ENCODE measurements around the gene NMT1.

The NMT1 gene

GRCh38 chr17:45060797-45061605, at the start of gene NMT1:
TSS of gene NMT1 (plus strand) at chr17:45061317. CDS start at chr17:45061330, 13 bp downstream.
- peak; percentile 97 for DNase-seq (ENCODE audit: low read depth, low spot score)

- DNase-seq (ENCODE audit: low read depth, low spot score) = no peak
Observed at GRCh38 chr17:45011767-45012166, 49.4 kb upstream of the NMT1 start.

DNA sequence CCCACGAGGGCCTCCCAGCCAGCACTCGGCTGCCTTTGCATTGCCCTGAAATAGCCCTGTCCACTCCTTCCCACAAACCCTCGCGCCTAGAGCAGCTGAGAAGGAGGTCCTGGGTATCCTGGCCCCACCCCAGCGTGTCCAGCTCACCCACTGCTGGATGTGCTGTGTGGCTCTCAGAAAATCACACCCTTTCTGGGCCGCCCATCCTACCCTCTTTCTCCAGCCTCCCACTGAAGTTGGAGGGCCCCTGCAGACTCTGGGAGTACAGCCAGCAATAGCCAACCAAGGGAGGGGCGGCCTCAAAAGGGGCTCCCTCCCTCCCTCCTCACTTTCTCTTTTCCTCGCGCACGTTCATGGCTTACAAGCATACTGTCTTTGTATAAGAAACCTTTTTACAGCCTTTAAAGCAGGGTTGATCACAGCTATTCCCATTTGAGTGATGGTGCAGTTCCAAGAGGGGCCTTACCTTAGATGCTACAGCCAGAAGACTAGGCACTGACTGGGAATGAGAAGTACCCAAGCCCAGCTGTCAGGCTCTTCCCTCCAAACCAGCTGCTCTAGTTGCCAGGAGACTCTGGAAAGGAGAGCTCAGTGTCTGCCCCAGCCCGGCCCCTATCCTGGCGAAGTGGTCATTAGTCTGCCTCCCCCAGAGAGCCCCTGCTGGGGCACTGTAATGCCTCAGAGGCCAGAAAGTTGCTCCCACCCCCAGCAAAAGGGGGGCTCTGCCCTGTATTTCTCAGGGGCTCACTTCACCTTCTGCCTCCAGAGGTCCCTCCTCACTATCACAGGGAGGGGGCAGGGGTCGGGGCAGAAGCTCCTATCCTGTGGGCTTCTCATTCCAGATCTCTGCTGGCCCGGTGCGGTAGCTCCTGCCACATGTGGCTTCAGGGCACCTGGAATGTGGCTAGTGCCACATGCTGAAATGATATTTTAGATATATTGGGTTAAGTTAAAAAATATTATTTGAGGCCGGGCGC, 47.8 kb upstream of the NMT1 start:
- DNase-seq (ENCODE audit: low read depth, low spot score) = no peak

GRCh38 chr17:45016237-45016636, 44.9 kb upstream of the NMT1 start:
- DNase-seq (ENCODE audit: low read depth, low spot score) = no peak

GRCh38 chr17:45016823-45017222, 44.3 kb upstream of the NMT1 start:
- DNase-seq (ENCODE audit: low read depth, low spot score) = no peak

GRCh38 chr17:45018514-45018847, 42.6 kb upstream of the NMT1 start:
- no peak for DNase-seq (ENCODE audit: low read depth, low spot score)

DNA sequence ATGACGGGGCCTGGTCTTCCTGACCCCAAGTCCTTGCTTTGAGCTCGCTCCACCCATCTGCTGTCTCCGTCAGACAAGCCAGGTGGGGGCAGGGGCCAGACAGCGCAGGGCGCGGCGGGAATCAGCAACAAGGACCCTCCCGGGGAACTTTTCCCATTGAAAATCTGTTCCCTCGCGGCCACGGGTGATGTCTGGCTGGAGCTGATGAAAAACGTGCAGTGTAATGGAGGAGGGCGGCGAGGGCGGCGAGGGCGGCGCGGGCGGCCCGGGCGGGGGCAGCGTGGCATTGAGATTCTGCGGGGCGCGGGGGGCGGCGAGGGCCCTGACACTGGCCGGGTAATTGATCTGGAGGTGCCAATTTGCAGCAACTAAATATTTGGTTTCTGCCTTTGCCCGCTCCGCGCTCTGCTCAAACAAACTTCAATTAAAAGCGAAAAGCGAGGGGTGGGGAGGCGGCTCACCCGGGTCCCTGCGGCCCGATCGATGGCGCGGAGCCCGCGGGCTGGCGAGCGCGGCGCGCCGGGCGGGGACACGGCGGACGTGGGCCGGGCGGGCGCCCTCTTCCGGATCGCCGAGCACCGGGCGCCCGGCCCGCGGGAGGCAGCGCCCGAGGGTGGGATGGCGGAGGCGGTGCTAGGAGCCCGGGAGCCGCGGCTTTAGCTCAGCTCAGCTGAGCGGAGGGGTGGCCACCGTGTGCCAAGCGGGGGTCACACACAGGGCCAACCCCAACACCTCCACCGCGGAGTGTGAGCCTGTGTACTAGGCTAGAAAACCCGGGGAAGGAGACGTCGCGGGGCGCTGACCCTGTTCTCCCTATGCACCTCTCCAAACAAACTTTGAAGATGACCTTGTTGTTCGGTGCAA, 42.0 kb upstream of the NMT1 start:
- no peak for DNase-seq (ENCODE audit: low read depth, low spot score)

DNA sequence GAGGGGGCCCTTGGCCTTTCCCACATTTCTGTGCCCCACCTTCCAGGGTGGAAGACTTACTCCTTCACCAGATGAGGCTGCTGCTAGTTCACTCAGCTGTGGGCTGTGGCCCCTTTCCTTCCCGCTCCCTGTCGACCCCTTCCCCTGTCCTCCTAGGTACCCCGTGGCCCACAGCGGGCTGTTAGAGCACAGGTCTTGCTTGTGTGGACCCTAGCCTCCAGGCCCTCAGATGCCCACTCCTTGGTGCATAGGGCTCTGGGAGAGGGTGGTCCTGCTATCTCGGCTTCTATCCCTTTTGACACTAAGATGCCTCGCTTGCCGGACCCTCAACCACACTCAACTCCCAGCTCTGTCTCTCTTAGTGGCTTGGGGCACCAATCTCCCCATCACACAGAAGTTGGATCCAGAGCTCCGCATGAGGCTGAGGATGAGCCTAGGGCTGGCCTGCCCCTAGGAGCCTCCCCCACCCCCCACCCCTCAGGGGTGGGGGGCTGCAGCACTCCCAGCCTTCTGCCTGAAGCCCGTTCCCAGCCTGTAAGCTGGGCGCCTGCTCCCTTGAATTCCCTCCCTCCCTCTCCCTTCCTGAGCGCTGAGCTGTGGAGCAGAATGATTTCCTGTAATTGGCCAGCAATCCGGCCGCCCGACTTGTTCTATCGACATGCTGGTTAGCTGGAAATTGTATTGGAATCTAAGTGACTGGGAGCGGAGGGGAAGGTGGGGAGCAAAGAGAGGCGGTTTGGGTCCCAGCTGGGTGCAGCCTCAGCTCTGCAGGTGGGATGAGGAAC, 40.6 kb upstream of the NMT1 start:
- no peak for DNase-seq (ENCODE audit: low read depth, low spot score)

GRCh38 chr17:45021607-45022287, 39.4 kb upstream of the NMT1 start:
- no peak for DNase-seq (ENCODE audit: low read depth, low spot score)

- no peak for DNase-seq (ENCODE audit: low read depth, low spot score)
Observed at GRCh38 chr17:45022288-45022648, 38.8 kb upstream of the NMT1 start.

GRCh38 chr17:45022655-45023339, 38.3 kb upstream of the NMT1 start:
- DNase-seq (ENCODE audit: low read depth, low spot score) = no peak

DNA sequence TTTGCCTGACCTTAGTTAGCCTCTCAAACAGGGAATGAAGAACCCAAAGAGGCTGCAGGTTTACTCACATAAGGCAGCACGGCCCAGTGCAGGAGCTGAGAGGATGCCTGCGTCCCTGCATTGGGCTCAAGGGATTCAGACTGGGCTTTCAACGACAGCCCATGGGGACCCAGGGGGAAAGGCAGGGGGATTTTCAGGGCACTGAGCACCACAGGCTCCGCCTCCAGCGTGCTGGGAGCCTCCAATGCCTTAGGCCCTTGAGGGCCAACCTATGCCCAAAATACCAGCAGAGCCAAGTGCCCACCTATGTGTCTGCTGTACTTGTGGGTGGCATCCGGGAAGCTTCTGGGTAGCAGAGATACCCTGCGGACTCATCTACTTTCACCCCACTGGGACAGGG, 32.0 kb upstream of the NMT1 start:
- no peak for DNase-seq (ENCODE audit: low read depth, low spot score)

DNA sequence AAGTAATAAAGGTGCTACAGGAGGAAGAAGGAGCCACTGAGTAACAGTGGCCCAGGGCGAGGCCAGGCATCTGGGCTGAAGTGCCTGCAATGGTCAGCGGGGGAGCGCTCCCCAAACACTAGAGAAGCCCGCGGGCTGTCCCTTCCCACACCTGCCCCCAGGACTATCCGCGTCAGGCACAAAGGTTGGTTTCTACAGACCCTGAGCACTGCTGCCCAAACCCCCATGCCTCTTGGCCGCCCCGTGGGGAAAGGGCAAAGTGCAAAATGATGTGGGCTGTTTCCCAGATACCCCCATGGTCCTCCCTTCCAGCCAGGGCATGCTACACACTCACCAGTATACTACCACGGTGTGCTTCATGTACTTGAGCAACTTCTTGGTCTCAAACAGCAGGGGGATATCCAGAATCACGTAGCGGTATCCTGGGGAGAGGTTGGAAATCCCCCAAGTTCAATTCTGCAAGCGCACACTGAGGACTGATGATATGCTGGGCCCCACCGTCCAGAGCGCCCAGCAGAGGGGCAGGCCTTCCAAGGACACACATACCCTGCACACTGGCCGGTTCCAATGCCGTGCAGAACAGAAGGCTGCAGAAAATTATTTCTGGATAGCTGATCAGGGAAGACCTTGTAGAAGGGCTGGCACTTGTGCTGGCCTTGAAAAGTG, 31.2 kb upstream of the NMT1 start:
- DNase-seq (ENCODE audit: low read depth, low spot score) = no peak

- DNase-seq (ENCODE audit: low read depth, low spot score) = no peak
Observed at GRCh38 chr17:45030733-45031132, 30.4 kb upstream of the NMT1 start.

DNA sequence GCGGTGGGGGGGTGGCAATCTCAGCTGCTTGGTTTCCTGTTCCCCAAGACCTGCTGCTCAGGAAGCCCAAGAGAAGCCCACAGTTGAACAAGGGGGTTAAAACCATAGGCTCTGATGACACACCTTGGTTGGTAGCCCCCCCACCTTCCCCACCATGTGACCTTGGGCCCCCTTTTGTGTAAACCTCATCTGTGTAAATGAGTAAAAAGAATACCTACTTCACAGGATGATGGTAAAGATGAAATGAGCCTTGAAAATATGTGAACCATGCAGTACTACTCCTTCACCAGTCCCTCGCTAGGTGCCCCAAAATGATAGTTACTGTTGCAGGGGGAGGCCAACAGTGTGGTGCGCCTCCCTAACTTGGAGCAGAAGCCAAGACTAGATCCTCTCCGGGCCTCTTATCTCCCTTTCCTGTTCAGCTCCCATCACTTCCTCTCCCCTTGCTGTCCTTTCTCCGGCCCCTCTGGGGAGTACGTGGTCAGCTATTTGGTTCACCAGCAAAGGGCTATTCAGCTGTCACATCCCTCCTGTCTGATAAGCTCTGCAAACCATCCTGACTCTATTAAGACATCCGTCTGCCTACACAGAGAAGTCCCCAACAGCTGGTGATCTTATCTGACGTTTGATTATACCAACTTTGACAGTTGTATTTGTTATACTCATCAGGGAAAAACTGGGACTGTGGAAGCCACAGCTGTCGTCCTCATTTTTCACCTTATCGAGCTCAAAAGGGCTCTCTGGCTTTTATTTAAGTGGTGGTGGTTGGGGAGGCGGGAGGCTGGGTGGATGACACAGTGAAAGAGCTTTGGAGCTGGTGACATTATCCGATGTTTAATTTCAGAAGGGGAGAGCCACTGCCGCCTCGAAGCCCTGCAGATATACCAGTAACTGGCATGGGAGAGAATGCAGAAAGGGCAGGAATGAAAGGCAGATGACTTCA, 29.6 kb upstream of the NMT1 start:
- DNase-seq (ENCODE audit: low read depth, low spot score) = no peak

GRCh38 chr17:45032174-45032541, 29.0 kb upstream of the NMT1 start:
- DNase-seq (ENCODE audit: low read depth, low spot score) = no peak

DNA sequence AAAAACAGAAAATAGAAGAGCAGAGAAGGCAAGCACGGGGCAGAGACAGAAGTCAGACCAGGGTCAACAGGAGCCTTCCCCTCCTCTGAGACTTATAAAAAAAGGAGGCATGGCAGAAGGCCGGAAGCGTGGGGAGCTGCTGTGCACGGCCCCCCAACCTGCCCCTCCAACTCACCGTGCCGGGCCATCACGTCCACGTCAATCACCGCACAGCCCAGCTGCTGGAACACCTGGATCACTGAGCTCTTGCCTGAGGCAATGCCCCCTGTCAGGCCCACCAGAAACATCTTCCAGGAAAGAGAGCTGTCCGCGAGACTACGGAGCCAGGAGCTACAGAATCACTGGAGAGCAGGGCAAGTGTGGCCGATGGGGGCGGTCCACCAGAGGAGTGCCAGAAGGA, 26.5 kb upstream of the NMT1 start:
- no peak for DNase-seq (ENCODE audit: low read depth, low spot score)

DNA sequence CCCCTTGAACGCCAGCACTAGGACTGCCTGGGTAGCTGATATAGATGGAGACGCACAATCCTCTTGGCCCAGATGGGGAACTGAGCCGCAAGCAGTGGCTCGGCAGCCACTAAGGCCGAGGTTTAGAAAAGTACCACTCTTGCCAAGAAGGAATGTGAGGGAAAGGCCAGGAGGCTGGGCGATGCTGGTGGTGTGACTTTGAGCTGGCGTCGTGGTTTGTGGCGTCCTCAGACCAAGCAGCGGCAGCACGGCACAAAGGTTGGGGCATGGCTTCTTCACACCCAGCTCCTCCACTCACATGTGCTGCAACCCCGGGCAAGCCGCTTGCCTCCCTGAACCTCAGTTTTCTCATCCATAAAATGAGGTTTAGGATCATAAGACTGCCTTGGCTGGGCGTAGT, 25.3 kb upstream of the NMT1 start:
- DNase-seq (ENCODE audit: low read depth, low spot score) = no peak

Data from iPS DF 19.7 (cell line).